Esophagus squamous epithelium (tissue), 4 donors: ENCODE results near the gene TPI1.

Experiments used
- CTCF ChIP-seq, 6 experiments: fragments of 450-650 bp in 4 of 6; fragments of 200-600 bp in 2 of 6; sonication (generic) in 2 of 6; IDR thresholded peaks; one replicate each; pipeline ENCODE4 v1.5.1; 2016 to 2019; ENCODE audit warnings: antibody characterized with exemption in 6 of 6, mild to moderate bottlenecking in 4 of 6, moderate library complexity in 4 of 6
- POLR2A ChIP-seq, 4 donors: fragments of 450-650 bp; IDR thresholded peaks; one replicate each; pipeline ENCODE4 v1.6.1; 2017; ENCODE audit warnings: antibody characterized with exemption in 4 of 4, mild to moderate bottlenecking in 4 of 4, moderate library complexity in 3 of 4

GRCh38 chr12:6890789-6891645 lies 23.7 kb downstream of the TPI1 start:
- TF ChIP-seq CTCF (IDR thresholded peaks at IDR 0.05) (peak; percentile 78 to 97 (median 92)), POLR2A (IDR thresholded peaks at IDR 0.05) (peak in 3 of 4 donors; percentile 34 to 67 (median 44))
